Left renal cortex interstitium (tissue), 4 donors: Measurements from ENCODE around the gene TMEM131L. TPM values are rescaled to one million over a fixed set of nuclear protein-coding genes. Genes with fewer than 3 reads are reported as not detected.

Source experiments
- DNase-seq, 4 donors: peaks; one replicate each; pipeline ENCODE4 v3.0.0-alpha.2; 2013; ENCODE audit warnings: low read depth in 4 of 4, low spot score in 2 of 4, missing footprints in 1 of 4
- polyA plus RNA-seq, 4 donors: library from polyadenylated mRNA; unstranded; fragments of 120-200 nt; gene quantifications; one replicate each; pipeline ENCODE4 v1.2.1, GENCODE V29; 2013; ENCODE audit not compliant: insufficient read length in 4 of 4

Gene TMEM131L
- polyA plus RNA-seq, 4 donors = 22.6 to 32.0 (median 27.5) TPM

DNA sequence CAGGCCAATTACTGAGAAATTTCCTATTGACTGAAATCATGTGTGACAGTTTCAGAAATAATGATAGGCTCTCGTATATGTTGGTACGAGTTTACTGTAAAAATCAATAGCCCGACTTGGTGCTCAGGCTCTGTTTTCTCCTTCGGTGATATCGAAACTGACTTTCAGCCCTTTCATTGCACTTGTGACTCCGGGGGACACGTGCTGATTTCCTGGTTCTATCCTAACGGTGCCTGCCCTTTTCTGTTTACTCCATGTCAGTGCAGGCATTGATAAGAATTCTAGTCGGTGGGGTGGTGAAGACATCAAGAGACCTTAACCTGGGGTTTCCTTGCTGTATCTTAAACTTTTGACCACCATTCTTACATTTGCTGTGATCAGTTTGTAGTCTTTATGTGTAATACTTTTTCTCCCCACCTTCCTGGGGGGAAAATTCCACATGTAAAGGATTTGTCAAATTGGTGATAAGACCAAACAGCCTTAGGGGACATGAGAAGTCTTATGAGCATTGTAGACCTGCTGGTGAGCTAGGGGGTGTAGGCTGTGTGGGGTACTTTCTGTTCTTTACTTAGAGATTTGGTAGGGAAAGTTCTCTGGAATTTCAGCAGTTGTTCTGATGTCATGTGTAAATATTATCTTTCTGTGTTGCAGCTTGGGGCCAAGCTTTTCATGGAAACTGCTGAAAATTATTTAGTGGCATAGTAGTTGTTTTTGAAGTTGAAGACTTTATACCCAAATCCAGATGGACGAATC is 52.7 kb downstream of the TMEM131L start:
- DNase-seq = no peak

DNA sequence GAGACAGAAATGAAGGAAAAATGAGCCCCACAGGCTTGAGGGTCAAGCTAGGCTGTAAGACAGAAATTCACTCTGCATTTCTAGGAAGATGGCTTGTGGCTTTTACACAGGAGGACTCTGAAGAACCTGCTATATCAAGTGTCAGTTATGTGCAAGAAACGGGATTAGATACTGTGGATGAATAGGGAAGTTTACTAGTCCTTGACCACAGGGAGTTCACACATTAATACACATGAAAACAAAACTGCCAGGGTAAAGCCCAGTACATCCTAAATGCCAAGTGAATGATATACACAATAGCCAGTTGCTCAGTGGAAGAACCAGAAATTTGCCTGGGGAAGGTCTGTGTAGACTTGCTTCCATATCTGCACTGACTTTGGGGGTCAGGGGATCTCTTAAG is 53.5 kb downstream of the TMEM131L start:
- no peak for DNase-seq

DNA sequence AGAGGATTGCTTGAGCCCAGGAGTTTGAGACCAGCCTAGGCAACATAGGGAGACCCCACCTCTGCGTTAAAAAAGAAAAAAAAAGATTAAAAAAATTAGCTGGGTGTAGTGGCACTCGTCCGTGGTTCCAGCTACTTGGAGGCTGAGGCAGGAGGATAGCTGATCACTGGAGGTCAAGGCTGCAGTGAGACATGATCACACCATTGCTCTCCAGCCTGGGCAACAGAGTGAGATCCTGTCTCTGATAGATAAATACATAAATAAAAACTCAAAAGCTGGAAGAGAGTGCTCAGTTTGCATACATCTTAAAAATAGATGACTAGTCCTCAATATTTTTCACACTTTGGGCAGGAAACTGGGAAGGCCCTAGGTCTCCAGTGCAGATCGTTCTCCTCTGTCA is 54.1 kb downstream of the TMEM131L start:
- no peak for DNase-seq

DNA sequence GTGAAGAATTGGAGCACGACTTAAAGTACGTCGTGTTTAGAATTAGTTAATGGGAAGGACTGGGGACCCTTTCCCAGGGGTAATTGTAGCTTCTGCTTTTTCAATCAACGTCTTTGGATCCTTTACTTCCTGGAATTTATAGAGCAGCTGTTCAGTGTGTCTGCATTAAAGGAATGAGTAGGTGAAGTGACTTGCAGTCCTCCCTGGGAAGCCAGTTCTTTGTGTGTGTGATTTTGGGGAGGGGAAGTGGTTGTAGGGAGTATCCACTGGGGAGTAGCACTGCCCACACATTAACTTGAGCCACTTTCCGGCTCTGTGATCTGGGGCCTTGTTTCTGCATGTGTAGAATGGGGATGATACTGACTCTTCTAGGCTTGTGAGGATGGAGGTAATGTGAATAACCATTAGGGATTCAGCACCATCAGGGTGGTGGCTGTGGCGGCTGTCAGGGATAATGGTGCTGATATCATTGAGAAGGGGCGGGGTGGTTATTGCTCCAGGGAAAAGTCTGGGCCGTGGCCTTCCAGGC is 54.7 kb downstream of the TMEM131L start:
- DNase-seq = no peak

DNA sequence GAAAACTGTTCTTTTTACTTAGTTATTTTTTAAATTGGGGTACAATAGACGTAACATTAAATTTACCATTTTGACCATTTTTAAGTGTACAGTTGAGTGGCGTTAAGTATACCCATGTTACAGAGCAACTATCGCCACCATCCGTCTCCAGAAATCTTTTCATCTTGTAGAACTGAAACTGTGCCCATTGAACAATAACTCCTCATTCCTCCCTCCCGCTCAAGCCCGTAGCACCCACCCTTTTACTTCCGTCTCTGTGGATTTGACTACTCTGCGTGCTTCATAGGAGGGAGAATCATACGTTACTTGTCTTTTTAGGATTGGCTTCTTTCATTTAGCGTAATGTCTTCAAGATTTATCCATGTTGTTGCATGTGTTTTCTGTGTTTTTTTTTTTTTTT is 55.3 kb downstream of the TMEM131L start:
- no peak for DNase-seq

DNA sequence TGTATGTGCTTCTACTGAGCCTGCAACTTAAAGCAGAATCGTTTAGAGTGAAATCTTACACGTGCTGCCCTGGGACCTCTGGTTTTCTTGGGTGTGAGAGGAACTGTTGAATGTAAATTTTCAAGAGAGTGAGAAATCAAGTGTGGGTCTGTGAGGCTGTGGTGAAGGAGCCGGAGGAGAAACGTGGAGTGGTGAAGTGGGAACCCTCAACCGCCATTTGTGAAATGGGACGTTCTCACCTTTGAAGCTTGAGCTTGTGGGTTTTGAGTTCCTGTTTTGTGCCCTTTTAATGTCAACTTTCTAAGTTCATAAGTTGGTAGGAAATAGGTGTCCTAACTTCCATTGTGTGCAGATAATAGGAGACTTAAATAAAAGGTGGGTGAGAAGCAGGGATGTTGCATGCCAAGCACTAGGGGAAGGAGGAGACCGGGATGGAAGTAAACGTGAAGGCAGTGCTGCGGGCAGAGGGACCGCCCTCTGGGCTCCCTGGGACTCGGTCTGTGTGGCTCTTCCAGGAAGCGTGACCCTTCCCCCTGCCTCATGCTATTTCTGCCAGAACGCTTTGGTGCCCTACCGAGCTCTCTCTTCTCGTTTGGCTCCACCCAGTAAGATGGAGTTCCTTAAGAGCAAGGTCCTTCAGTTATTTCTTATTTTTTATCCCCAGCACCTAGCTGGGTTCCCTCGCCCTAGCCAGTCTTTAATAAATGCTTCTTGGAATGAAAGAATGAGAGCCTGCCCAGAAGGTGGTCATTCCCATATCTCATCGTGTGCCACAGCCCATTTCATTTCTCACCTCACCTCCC is 56.0 kb downstream of the TMEM131L start:
- DNase-seq = no peak

DNA sequence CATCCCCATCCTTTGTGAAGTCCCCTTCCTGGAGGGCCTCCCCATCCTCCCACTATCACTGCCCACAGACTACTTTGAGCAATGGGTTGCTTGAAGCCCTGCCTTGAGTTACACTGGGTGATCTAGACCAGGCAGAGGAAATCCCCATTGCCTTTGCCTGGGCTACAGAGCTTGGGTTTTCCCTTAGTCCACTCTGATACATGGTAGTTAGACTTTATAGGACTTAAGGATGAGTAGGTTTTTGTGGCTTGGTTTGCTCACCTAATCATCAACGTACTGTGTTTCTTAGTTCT is 56.6 kb downstream of the TMEM131L start:
- DNase-seq = no peak

DNA sequence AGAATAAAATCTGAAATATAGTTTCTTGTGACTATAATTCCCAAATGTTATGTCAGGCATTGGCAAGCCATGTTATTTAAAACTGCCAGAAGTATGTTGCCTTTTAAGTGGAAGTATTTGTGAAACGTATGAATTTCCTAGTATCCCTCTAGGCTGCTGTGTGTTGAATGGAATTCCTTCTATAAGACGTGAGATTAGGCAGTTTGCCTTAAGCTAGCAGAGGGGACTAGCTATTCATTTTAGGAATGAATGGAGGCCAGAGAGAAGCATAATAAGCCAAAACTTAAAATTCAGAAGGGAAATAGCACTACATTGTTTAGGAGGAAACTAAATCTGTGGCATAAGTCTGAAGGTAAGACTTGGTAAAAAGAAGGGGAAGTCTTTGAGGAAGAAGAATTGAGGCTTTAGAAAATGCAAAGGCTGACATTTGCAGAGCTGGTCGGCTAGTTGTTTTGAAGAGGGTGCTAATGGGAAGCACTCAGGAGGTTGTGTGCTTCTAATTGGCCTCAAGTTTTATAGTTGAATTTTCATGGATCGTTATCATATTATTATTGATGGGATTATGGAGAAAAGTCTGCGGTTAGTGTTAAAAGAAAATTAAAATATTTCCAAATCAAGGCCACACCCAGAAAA is 57.1 kb downstream of the TMEM131L start:
- no peak for DNase-seq

DNA sequence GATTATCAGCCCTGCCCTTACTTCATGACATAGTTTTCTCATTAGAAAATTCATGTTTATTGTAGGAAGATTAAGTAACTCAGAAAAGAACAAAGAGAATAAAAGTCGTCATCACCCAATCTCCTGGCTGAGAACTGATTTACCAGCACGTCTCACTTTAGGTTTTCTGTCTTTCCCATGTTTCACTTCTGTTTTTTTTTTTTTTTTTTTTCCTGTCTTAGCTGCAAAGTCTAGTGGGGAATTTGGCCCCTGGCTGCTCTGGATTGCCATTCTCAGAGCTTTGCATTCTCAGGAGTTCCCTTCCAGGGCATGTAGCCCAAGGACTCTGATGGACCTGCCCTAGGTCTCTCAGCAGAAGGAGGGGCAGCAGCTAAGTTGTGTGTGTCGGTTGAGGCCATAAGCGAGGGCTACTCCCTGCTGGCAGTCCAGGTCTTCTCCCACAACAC is 57.8 kb downstream of the TMEM131L start:
- DNase-seq = no peak

DNA sequence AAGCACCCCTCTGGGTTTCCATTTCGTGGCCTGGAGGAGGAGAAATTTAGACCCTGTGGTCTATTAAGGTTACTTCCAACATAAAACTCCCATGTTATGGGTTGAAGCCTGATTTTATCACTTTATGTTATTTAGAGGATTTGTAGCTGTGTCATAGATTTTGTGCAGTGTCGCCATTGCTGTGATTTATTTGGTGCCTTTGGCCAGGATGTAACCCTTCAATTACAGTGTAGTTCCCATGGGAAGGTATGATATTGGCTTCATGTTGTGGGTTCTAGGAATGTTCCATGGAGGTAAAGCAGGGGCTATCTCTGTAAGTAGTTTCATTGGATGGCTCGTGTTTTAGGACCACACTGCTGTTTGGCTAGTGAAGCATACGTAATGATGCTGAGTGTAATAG is 58.5 kb downstream of the TMEM131L start:
- DNase-seq = no peak

DNA sequence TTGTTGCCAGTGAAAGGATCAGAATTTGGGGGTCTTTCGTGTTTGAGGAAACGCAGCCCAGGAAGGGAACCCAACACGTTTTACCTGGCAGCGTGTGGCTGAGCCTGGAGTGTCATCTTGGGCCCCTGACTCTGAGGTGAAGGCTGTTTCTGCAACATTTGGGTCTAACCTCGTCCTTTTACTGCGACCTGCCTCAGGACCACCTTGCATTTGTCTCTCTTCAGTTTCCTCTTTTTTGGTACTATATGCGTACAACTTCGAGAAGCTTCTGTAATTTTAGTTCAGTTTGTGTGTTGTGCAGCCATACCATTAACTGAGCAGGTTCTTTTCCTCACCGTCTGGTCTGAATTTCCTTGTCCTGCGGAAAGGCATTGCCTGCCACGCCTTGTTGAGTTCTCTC is 61.5 kb downstream of the TMEM131L start:
- no peak for DNase-seq

DNA sequence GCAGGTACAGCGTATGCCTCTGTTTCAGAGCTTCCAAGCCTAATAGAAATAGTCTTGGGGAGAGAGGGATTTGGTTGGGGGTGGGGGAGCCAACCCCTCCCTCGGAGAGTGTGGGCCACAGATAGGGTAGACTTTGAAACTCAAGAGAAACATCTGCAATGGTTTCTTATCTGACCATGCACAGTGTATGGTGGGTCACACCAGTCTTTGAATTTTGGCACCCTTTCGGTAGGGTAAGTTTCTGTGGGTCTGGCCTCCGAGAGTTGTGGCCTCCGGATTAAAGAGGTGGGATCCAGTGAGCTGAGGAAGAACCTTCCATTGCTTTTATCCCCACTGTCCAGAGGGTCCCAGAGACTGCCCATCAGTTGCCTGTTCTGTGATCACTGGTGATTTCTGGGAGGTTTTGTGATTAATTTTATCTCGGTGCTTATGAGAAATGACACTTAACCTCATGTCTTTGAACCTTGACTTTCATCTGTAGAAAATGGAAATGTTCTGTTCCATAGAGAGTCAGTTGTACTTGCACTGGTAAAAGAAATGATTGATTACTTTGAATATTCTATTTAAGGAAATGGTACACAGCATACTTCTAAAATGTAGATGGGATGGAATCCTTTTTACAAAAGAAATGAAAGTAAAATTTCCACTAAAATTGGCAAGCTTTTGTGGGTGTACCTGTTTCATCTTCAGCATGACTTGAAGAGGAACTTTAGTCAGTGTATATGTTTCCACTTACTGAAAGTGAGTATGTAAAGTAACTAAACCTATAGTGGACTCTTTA is 62.7 kb downstream of the TMEM131L start:
- no peak for DNase-seq

DNA sequence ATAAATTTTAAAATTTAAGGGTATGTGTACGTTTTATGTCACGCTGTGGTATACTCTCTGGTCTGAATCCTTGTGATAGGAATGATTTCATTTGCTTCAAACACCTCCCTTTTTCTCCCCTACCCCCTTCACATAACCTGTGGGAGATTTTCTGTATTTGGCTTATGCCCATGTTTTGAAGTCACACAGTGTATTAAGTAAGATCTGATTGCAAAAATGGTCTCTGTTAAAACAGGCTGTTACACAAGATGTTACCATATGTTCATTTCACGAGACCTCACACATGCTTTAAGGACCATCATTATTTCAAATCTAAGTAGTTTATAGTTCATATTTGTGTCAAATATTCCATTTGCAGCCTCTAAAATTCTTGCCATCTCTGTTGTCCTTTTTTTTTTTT is 63.5 kb downstream of the TMEM131L start:
- DNase-seq = no peak

DNA sequence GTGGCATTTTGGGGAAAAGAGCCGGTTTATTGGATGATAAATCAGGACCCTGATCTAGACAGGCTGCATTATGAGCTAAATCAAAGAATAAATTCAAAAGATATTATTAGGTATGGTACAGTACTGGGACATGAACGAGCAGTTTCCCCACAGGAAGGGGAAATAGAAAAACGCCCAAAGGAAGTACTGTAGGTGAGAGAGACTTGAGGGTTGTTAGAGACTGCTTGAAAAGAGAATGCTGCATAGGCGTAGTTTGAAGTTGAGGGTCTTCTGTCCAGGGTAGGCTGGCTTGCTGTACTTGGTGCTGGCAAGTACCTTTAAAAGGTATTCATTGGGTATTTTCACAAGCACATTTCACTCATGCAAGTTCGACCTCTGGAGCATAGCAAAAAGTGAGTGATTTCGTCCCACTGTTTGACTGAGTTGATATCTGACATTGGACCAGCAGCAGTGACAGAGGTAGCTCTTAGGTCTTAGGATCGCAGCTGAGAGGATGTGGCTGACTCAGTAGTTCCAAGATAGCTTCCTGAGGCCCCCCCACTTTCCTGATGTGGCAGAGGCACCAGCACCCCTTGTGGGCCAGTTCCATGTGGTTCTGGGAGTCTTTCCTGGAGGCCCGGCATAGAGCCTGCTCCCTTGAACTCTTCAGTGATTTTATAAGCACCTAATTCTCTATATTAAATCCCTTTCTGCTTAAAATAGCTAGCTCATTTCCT is 64.3 kb downstream of the TMEM131L start:
- no peak for DNase-seq

DNA sequence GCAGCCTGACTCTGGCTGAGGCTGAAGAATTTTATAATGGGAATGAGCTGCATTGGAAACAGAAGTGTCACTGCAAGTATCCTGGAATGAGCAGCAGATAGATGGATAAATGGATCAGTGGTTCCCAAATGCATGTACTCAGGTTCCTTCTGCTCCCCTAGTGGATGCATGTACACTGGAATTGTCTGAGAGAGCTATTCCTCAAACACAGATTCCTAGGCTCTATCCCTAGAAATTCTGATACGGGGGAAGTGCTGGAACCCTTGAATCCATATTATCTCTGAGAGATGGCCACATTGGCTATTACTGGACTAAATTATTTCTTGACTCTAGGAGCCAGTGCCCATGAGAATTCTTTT is 64.8 kb downstream of the TMEM131L start:
- no peak for DNase-seq

DNA sequence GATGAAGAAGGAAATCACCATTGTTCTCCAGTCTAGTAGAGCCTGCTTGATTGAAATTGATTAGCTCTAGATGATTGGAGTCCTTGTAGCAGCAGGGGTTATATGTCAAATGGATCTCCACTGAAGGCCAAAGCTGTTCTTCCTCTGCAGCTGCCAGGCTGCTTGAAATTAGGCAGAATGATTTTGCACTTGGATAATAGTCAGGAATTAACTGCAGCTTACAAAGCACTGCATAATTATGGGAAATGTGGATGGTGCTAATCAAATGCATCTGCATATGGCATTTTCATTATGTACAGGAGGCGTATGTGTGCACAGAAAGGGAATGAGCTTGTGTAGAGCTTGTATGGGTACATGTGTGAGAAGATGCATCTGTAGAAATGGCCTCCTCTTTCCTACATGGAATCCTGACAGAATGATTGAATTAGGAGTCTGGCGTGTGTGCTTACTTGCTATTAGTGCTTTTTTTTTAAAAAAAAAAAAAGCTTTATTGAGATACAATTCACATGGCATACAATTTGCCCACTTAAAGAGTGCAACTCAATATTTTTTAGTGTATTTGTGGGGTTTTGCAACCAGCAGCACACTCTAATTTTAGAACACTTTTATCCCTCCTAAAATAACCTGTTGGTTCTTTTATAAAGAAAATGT is 65.9 kb downstream of the TMEM131L start:
- no peak for DNase-seq

DNA sequence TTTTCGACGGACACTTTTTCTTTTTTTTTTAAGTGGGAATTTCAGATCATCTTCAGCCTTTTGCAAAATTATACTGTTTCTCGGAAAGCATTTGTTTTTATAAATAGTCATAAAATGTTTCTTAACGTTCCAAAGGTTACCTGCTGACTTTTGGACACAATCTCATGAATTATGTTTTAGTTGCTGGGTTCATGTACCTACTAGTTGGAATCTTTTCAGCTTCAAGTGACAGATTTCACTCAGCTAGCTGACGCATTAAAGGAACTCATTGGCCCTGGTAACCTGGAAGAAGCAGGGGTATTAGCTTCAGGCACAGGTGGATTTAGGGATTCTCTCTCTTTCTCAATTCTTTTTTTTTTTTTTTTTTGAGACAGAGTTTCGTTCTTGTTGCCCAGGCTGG is 66.5 kb downstream of the TMEM131L start:
- DNase-seq = no peak

DNA sequence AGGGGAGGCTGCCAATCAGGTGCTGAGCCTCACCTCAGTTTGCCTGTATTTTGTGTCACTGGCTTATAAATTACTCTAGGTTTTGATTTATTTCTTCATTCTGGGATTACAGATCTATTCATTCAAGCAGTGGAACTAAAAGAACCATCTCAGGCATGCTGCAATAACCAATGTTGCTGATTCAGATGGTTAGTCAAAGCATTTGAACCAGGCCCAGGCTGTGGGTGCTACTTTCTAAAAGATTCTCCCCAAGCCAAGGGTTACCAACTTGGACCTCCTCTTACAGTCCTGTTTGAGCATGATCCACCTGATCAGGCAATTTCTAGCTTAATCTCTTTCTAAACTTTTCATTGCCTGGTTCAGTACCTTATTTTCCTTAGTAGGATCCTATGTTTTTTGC is 67.2 kb downstream of the TMEM131L start:
- no peak for DNase-seq

DNA sequence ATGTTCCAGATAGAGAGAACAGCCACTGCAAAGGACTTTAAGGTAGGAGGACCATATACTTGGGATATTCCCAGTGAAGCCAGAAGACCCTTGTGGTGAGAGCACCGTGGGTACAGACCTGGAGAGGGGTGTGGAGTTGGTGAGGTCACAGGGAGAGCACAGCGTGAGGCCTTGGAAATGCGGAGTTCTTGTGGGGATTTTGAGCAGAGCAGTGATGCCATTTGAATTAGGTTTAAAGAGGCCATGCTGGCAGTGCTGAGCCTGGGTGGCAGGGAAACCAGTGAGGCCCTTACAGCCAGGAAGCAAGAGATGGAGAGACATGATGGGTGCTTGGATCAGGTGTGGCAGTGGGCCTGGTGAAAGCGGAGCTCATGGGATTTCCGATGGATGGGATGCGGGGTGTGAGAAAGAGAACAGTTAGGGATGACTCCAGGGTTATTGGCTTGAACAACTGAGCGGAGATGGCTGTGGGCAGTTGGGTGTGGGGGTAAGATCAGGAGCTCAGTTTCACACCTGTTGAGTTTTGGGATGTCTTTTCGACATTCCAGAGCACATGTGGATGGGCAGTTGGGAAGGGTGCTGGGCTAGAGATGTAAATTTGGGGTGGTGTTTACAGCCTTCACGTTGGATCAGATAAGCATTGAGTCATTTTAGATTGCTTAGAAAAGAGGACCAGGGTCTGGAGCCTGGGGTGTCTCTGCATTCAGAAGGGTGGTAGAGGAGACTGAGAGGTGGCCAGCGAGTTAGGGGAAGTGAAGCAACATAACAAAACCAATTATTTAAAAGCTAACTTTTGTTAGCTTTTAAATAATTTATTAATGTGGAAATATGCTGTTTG is 68.9 kb downstream of the TMEM131L start:
- no peak for DNase-seq
